Stimulated activated CD8-positive, alpha-beta memory T cell treated with anti-CD3 and anti-CD28 coated beads, Interleukin-4, amount 100 ng/mL, for 48 hours (primary cell): Measurements from ENCODE around the gene TP53BP2.

ENCODE experiments used
- DNase-seq: peaks from one replicate; pipeline ENCODE4 v3.0.0-alpha.2; 2020

The TP53BP2 gene

GRCh38 chr1:223793716-223794115, 52.0 kb downstream of the TP53BP2 start:
- DNase-seq: no peak

DNA sequence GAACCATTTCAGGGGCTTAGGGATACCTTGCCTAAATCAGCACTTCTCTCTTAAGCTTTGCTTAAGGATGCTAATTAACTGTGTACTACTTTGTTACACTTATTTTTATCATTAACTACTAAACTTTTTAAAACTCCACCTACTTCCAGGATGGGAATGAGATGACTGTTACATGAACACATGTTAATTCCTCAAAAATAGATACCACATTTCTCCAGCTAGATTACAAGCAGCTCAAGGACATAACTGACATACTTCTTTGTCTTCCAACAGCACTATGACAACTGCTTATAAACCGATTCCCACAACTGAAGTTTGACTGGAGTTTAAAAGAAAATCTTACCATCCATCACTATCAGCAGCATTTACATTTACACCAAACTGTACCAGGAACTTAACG, 53.7 kb downstream of the TP53BP2 start:
- DNase-seq: no peak

- no peak for DNase-seq
These were observed 56.9 kb downstream of the TP53BP2 start for GRCh38 chr1:223788746-223789415.

DNA sequence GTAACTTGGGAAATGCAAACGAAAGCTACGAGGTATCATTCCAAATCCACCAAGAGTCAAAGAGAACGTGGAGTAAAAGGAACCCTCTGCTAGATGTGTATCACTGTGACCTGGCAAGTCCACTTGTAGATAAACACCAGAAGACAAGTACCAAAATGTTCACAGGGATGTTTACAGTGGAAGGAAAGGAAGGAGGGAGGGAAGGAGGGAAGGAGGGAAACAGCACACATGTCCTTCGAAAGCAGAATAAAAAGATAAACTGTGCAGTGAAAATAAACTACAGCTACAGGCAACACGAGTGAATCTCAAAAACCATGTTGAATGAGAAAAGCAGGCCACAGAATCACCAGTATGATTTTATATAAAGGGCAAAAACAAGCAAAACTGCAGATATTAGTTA, 59.9 kb downstream of the TP53BP2 start:
- no peak for DNase-seq

DNA sequence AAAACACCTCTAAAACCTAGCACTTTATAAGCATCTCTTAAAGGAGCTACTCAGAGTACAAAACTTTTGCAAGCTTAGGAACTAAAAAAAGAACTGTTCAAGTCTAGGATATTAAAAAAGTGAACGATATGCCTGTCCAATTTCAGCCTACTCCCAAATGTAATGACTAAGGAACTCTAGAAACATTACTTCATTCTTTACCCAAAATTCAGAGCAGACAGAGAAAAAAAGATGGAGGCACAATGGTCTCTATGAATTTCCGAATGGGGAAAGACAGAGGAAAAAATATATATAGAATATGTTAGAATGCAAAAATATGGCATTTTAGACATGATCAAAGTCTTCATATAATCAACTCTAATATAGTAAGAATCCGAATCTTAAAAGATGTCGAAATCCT, 61.2 kb downstream of the TP53BP2 start:
- no peak for DNase-seq

DNA sequence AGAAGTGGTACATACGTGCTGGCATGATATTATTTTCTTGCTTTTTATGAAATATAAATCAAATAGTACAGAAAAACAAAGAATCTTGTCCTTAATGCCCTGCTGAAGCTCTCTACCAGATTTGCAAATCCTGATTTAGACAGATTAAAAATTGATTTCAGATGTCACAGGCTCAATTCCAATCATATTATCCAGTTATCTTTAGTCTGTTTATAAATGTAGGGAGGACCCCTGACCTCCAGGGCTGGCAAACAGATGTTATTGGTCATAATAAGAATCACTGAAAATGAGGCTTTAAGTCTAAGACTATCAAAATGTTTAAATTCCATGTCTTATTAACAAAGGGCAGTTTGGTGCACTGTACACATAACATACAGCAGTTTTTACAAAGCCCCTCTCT, 62.1 kb downstream of the TP53BP2 start:
- no peak for DNase-seq

DNA sequence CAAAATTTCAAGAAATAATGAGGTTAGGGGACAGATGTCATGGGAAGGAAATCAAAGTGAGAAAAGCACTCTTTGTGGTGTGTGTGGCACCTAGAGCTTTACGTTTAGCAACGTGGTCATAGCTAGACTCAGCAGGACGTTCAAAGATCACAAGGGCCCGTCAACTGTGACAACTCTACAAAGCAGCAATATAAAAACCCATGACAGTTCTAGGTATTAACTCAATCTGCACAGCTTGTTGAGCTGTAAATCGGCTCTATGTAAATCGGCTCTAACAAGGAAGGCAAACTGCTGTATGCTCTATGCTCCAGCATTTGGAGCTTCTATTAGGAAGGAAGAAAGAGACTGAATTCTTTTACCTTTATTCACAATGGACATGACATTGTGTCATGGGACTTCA, 64.8 kb downstream of the TP53BP2 start:
- DNase-seq: no peak

DNA sequence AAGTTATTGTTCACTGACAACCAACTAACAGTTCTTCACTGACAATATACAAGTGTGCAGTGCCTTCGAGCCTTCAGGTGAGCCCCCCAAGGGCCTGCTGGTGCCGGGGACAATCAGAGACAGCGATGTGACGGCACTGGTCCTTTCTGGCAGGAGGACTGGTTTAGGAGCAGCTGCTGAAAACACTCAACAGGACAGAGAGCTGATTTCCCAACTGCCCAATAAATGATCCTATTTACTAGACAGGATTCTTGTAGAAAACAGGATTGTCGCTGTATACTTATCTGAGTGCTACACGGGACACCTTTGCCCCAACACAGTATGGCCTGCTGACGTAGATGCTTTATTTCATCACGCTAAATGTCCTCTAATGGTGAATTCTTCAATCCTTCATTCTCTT, 65.4 kb downstream of the TP53BP2 start:
- DNase-seq: no peak

- no peak for DNase-seq
These were observed 68.8 kb downstream of the TP53BP2 start for GRCh38 chr1:223776826-223777454.

DNA sequence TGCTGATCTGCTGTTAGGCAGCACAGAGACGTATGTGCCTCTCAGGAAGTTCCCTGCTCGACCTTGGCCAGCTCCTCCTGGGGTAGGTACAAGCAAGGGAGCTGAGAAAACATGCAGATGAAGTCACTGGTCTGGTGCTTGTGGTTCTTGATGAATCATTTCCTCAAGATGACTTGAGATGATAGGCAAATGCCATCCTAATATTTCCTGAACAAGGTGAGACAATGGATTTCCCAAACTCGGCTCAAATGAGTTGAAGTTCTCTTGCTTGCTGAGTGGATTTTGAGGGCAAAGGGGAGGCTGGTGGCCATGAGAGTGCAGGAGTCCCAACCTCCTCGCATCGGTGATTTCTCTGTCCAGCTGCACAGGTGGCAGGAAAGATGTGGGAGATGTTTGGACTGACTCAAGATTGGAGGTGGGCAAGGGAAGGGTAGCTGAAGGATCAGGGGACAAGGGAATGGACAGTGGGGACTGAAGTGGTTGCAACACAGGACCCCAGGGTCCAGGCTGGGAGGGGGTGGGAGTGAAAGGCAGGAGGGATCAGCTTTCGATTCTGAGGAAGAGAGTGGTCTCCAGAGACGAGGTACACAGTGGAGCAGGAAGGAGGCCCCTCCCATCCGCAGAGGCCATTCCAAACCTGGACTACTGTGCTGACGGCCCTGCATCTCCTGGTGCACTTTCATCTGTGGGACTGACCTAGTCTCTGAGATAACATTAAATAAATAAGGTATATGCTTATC, 69.5 kb downstream of the TP53BP2 start:
- DNase-seq: peak; percentile 57

- DNase-seq: no peak
These were observed 70.1 kb downstream of the TP53BP2 start for GRCh38 chr1:223775711-223776074.

GRCh38 chr1:223775054-223775453, 70.7 kb downstream of the TP53BP2 start:
- no peak for DNase-seq

GRCh38 chr1:223774134-223774814, 71.5 kb downstream of the TP53BP2 start:
- no peak for DNase-seq

DNA sequence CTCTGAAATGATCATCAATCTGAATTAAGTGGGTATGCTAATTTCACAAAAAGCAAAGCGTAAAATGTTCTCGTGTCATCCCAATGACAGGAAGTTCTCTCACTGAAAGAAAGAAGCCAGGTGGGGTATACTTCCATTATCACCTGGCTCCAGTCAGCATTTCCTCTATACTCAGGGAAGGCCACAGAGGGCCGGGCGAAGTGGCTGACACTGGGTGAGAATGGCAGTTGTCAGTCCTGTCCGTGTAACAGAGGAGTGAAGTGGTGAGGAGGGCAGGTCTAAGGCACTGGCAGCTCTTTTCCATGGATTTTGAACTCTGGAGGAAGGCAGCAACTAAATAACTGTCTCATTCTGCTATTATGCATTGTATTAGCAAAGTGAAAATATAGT, 73.0 kb downstream of the TP53BP2 start:
- DNase-seq: no peak

DNA sequence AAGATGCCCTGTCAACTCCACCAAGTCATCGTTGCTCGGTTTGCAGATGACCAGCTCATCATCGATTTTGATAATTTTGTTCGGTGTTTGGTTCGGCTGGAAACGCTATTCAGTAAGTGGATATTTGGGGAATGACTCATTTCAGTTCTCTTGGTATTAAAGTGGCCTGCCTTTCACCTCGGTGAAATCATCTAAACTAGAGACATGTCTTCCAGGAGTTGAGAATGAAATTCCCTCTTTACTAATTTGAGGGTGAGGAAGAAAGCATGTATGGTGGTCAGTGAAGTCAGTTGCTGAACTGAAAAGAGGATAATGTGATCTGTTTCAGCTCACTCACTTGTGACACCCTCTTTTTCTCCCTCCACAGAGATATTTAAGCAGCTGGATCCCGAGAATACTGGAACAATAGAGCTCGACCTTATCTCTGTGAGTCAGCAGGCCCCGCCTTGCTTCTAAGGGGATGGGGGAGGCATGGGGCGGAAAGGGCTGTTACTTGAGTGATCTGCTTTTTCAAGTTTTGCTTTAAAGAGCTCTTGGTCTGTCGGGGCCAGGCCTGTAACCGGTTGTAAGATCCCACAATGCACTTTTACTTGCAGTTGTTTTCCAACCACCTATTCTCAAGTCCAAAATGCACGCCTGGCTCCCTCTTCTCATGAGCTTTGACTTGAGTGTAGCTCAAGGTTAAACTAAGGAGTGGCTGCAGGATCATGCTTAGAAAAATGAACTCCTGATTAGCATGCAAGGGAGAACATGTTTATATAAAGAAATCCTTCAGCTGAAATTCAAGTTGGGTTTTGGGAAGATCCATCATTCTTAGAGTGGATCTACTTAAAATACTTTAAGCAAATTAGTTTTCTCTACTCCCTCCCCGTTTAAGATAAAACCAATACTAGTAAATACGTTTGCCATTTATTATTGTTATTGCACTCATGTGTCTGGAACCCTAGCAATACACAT, 73.7 kb downstream of the TP53BP2 start:
- no peak for DNase-seq

GRCh38 chr1:223771469-223771813, 74.3 kb downstream of the TP53BP2 start:
- no peak for DNase-seq

DNA sequence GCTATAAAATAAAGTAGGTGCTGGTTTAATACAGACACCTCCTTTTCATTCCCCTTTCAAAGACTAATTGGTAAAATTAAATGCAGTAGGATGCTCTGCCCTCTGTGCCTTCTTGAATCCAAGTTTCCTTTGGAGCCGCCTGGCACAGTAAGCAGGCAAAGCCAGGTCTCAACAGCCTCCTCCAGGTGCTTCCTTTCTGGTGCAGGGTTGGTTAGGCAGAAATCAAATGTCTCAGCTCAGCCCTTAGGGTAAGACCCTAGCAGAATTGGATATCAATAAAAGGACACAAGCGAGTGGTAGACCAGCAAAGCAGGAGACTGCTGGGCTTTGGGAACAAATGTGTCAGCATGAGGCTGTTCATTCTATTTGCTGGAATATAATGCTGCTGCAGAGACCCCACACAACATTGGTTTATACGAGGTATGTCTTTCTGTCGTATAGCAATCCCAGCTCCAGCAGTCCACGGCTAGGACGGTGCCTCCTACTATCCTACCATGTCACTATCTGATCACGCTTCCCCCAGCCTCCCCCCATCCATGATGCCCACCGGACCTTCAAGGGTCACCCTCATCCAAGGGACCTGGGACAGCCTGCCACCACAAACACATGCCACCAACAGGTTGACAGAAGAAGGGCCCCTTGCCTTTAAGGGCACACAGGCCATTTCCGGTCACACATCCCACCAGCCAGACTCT, 75.0 kb downstream of the TP53BP2 start:
- no peak for DNase-seq

DNA sequence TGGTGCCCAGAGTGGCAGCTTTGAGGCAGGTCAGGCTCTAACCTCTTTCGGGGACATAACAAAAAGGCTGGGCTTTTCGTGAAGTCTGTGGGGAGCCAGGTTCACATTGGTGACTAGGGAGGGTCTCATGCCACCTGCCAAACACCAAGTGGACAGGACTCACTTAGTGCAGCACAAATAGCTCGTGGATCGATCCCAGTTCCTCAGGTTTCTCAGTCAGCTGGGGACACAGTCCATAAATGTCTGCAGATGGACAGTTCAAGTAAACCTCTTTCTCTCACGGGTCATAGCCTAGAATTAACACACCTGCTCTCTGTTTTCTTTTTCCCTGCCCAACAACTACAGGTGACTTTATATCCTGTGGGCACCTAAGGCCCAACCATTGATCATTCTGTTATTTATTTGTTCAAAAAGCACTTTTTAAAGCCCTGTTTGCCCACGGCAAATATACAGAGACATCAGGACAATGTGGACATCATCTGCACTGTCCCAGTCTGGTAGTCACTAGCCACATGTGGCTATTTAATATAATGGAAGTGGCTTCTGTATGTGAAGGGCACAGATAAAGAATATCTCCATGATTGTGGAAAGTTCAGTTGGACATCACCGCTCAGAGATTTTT, 79.9 kb downstream of the TP53BP2 start:
- DNase-seq: no peak

GRCh38 chr1:223765036-223765718, 80.6 kb downstream of the TP53BP2 start:
- no peak for DNase-seq

- DNase-seq: no peak
These were observed 81.9 kb downstream of the TP53BP2 start for GRCh38 chr1:223763881-223764280.

- DNase-seq: no peak
These were observed 82.5 kb downstream of the TP53BP2 start for GRCh38 chr1:223763251-223763650.
